HG02763 (cell line): Measurements from ENCODE around the gene LRP8.

Experiments
- ATAC-seq: cut with Tn5 transposase; IDR thresholded peaks from one replicate; pipeline ENCODE4 v1.9.1; 2021; ENCODE audit warnings: mild to moderate bottlenecking, moderate library complexity; ENCODE audit not compliant: unreplicated experiment

Gene LRP8

GRCh38 chr1:53340660-53341520 lies 13.0 kb upstream of the LRP8 start:
- ATAC-seq = no peak

GRCh38 chr1:53339736-53340635 lies 12.1 kb upstream of the LRP8 start:
- no peak for ATAC-seq

- ATAC-seq = no peak
These were observed 10.6 kb upstream of the LRP8 start for GRCh38 chr1:53338423-53338822.

- no peak for ATAC-seq
These were observed 9.6 kb upstream of the LRP8 start for GRCh38 chr1:53337499-53337898.

- no peak for ATAC-seq
These were observed 8.3 kb upstream of the LRP8 start for GRCh38 chr1:53336146-53336545.

GRCh38 chr1:53335661-53336060 lies 7.8 kb upstream of the LRP8 start:
- no peak for ATAC-seq

GRCh38 chr1:53334781-53335180 lies 6.9 kb upstream of the LRP8 start:
- no peak for ATAC-seq

- ATAC-seq = no peak
These were observed 6.4 kb upstream of the LRP8 start for GRCh38 chr1:53334312-53334711.

- no peak for ATAC-seq
These were observed 5.0 kb upstream of the LRP8 start for GRCh38 chr1:53332833-53333232.

- no peak for ATAC-seq
These were observed 4.3 kb upstream of the LRP8 start for GRCh38 chr1:53332186-53332564.

GRCh38 chr1:53331446-53332185 lies 3.7 kb upstream of the LRP8 start:
- ATAC-seq = no peak

GRCh38 chr1:53330819-53331218 lies 2.9 kb upstream of the LRP8 start:
- no peak for ATAC-seq

- no peak for ATAC-seq
These were observed 950 bp upstream of the LRP8 start for GRCh38 chr1:53328541-53329499.

GRCh38 chr1:53327182-53327913 lies 522 bp downstream of the LRP8 start:
- no peak for ATAC-seq

- ATAC-seq = peak; percentile 22
These were observed 1.2 kb downstream of the LRP8 start for GRCh38 chr1:53326598-53327181.

GRCh38 chr1:53326088-53326597 lies 1.7 kb downstream of the LRP8 start:
- ATAC-seq = peak; percentile 85

GRCh38 chr1:53325326-53326087 lies 2.4 kb downstream of the LRP8 start:
- ATAC-seq = no peak

GRCh38 chr1:53324728-53325297 lies 3.1 kb downstream of the LRP8 start:
- ATAC-seq = no peak
